Stomach (tissue), 9 donors: ENCODE data around the gene CDC42BPB. TPM values are rescaled to one million over a fixed set of nuclear protein-coding genes. Genes with fewer than 3 reads are reported as not detected.
A peak's percentile ranks its signal among the peaks of the same experiment; 100 is the strongest.

ENCODE experiments used
- DNase-seq, 2 donors: peaks; one replicate each; pipeline versions ENCODE4 v3.0.0 to v3.0.0-alpha.2; 2013 to 2019
- H3K27ac ChIP-seq, 5 donors: fragments of 200-600 bp in 4 of 5; sonication (generic) in 4 of 5; one replicate each; pipeline ENCODE4 v1.5.1; 2013 to 2019; ENCODE audit warnings: mild to moderate bottlenecking in 1 of 5, moderate library complexity in 1 of 5
- H3K27me3 ChIP-seq, 3 donors: fragments of 200-600 bp; sonication (generic); one replicate each; pipeline ENCODE4 v1.5.1; 2017 to 2019; ENCODE audit warnings: mixed run types in 1 of 3
- H3K36me3 ChIP-seq, 4 donors: fragments of 200-600 bp; sonication (generic); 1 replicate in 3 of 4; 2 replicates in 1 of 4; pipeline ENCODE4 v1.5.1; 2016 to 2019
- H3K4me1 ChIP-seq, 4 donors: fragments of 200-600 bp; sonication (generic); one replicate each; pipeline ENCODE4 v1.5.1; 2016 to 2019
- H3K4me3 ChIP-seq, 4 donors: fragments of 200-600 bp; sonication (generic) in 3 of 4; one replicate each; pipeline ENCODE4 v1.5.1; 2016 to 2019; ENCODE audit warnings: mild to moderate bottlenecking in 1 of 4
- H3K9me3 ChIP-seq, 4 donors: fragments of 200-600 bp; sonication (generic); one replicate each; pipeline ENCODE4 v1.5.1; 2016 to 2019
- CTCF ChIP-seq, 7 experiments: fragments of 450-650 bp in 4 of 7; fragments of 200-600 bp in 3 of 7; sonication (generic) in 3 of 7; IDR thresholded peaks; one replicate each; pipeline ENCODE4 v1.5.1; 2016 to 2019; ENCODE audit warnings: antibody characterized with exemption in 7 of 7, control low read depth in 2 of 7, mild to moderate bottlenecking in 1 of 7
- EP300 ChIP-seq: sonication (generic); formaldehyde crosslinking; IDR thresholded peaks from one replicate; pipeline ENCODE4 v1.6.1; 2017; ENCODE audit warnings: antibody characterized with exemption
- POLR2A ChIP-seq, 4 donors: fragments of 450-650 bp; IDR thresholded peaks; one replicate each; pipeline ENCODE4 v1.6.1; 2016; ENCODE audit warnings: antibody characterized with exemption in 4 of 4, control low read depth in 2 of 4, mild to moderate bottlenecking in 1 of 4, moderate library complexity in 1 of 4
- POLR2AphosphoS5 ChIP-seq, 3 donors: sonication (generic); formaldehyde crosslinking; IDR thresholded peaks; one replicate each; pipeline ENCODE4 v1.6.1; 2016; ENCODE audit warnings: antibody characterized with exemption in 3 of 3
- WGBS, 5 donors: extraction: QIAGEN DNeasy Blood & Tissue Kit in 3 of 5; methylation state at CpG; one replicate each; pipeline versions ENCODE4 v1.1.5 to v1.1.7; 2013 to 2018; 5-methylcytosine and 5-hydroxymethylcytosine counted together
- intact Hi-C: fragments of 100-400 bp; cut with DNase I; formaldehyde crosslinking; loops from one replicate; pipeline ENCODE4 v1.15.1; 2023; ENCODE audit warnings: low total_unique reads
- polyA plus RNA-seq, 3 donors: library from polyadenylated mRNA; stranded (reverse); fragments of 200-250 nt; gene quantifications; one replicate each; pipeline ENCODE4 v1.2.3, GENCODE V29; 2013
- total RNA-seq, 5 donors: library from RNA; depleted of rRNA; stranded (reverse); fragments of >200 nt; gene quantifications; one replicate each; pipeline versions ENCODE4 v1.1.0 to v1.2.3, GENCODE V29; 2014 to 2016
- donor health status: healthy with polysubstance abuse.
- donor health status: Bipolar disorder and iron deficiency.
- donor health status: healthy.

CDC42BPB gene
- total and polyA plus RNA-seq, 8 donors: 16.3 to 400 (median 127) TPM

GRCh38 chr14:102949801-102950451 is 107.4 kb downstream of the CDC42BPB start:
- no peak overlapping the region for H3K4me3 ChIP-seq
- peak in 1 of 2 donors; percentile 89 for DNase-seq
- peaks cover 15 to 23% (median 18%) of the 10 kb centered on the region in 4 donors for H3K4me1 ChIP-seq
- TF ChIP-seq EP300: no peak
- no peak for TF ChIP-seq CTCF (IDR thresholded peaks at IDR 0.05)
- no peak for TF ChIP-seq POLR2A (IDR thresholded peaks at IDR 0.05)
- peak in 2 of 3 donors; percentile 21 to 68 for TF ChIP-seq POLR2AphosphoS5 (IDR thresholded peaks at IDR 0.05)
- intact Hi-C loops: no loop called here
- H3K9me3 ChIP-seq: no peaks in the 10 kb centered on the region
- H3K27me3 ChIP-seq: no peaks in the 10 kb centered on the region
- 38 to 56% (median 41%) methylated on average over 11 to 23 of the region's 23 CpGs for WGBS, 5 donors
- H3K27ac ChIP-seq: peak overlapping the region in 1 of 5 donors; percentile 29
- peaks cover 80 to 95% (median 94%) of the 10 kb centered on the region in 4 donors for H3K36me3 ChIP-seq

- peak in 1 of 2 donors; percentile 57 for DNase-seq
- H3K27ac ChIP-seq: peak overlapping the region in 1 of 5 donors; percentile 44
- intact Hi-C loops: no loop called here
Measured at GRCh38 chr14:102949062-102949800, 108.1 kb downstream of the CDC42BPB start.

GRCh38 chr14:102948698-102949061 is 108.7 kb downstream of the CDC42BPB start:
- peak overlapping the region in 1 of 5 donors; percentile 44 for H3K27ac ChIP-seq

More at GRCh38 chr14:102949062-102949800, 108.1 kb downstream of the CDC42BPB start:
- no peaks in the 10 kb centered on the region for H3K9me3 ChIP-seq
- H3K4me1 ChIP-seq: peaks cover 15 to 23% (median 18%) of the 10 kb centered on the region in 4 donors
- H3K36me3 ChIP-seq: peaks cover 80 to 95% (median 94%) of the 10 kb centered on the region in 4 donors
- 69 to 80% (median 78%) methylated on average over 26 to 28 of the region's 28 CpGs for WGBS, 5 donors
- no peaks in the 10 kb centered on the region for H3K27me3 ChIP-seq
- H3K4me3 ChIP-seq: no peak overlapping the region
- TF ChIP-seq POLR2AphosphoS5 (IDR thresholded peaks at IDR 0.05) (no peak), POLR2A (IDR thresholded peaks at IDR 0.05) (no peak), EP300 (no peak), CTCF (IDR thresholded peaks at IDR 0.05) (no peak)

More at GRCh38 chr14:102948698-102949061, 108.7 kb downstream of the CDC42BPB start:
- intact Hi-C loops: no loop called here
- H3K4me3 ChIP-seq: no peak overlapping the region
- no peaks in the 10 kb centered on the region for H3K9me3 ChIP-seq
- WGBS, 5 donors: 74 to 82% (median 75%) methylated on average over 2 to 9 of the region's 9 CpGs
- TF ChIP-seq EP300 (no peak), CTCF (IDR thresholded peaks at IDR 0.05) (no peak), POLR2AphosphoS5 (IDR thresholded peaks at IDR 0.05) (no peak), POLR2A (IDR thresholded peaks at IDR 0.05) (no peak)
- H3K4me1 ChIP-seq: peaks cover 15 to 23% (median 18%) of the 10 kb centered on the region in 4 donors
- H3K36me3 ChIP-seq: peaks cover 81 to 95% (median 94%) of the 10 kb centered on the region in 4 donors
- no peak for DNase-seq
- no peaks in the 10 kb centered on the region for H3K27me3 ChIP-seq
